Measurements from ENCODE around the gene ANKS1A.
"Not testable (repeated sequence)": the region's sequence is repeated elsewhere in the genome, so short reads cannot be mapped to it uniquely, and the experiment has no call there.

ANKS1A gene, protein sequence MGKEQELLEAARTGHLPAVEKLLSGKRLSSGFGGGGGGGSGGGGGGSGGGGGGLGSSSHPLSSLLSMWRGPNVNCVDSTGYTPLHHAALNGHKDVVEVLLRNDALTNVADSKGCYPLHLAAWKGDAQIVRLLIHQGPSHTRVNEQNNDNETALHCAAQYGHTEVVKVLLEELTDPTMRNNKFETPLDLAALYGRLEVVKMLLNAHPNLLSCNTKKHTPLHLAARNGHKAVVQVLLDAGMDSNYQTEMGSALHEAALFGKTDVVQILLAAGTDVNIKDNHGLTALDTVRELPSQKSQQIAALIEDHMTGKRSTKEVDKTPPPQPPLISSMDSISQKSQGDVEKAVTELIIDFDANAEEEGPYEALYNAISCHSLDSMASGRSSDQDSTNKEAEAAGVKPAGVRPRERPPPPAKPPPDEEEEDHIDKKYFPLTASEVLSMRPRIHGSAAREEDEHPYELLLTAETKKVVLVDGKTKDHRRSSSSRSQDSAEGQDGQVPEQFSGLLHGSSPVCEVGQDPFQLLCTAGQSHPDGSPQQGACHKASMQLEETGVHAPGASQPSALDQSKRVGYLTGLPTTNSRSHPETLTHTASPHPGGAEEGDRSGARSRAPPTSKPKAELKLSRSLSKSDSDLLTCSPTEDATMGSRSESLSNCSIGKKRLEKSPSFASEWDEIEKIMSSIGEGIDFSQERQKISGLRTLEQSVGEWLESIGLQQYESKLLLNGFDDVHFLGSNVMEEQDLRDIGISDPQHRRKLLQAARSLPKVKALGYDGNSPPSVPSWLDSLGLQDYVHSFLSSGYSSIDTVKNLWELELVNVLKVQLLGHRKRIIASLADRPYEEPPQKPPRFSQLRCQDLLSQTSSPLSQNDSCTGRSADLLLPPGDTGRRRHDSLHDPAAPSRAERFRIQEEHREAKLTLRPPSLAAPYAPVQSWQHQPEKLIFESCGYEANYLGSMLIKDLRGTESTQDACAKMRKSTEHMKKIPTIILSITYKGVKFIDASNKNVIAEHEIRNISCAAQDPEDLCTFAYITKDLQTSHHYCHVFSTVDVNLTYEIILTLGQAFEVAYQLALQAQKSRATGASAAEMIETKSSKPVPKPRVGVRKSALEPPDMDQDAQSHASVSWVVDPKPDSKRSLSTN

DNA sequence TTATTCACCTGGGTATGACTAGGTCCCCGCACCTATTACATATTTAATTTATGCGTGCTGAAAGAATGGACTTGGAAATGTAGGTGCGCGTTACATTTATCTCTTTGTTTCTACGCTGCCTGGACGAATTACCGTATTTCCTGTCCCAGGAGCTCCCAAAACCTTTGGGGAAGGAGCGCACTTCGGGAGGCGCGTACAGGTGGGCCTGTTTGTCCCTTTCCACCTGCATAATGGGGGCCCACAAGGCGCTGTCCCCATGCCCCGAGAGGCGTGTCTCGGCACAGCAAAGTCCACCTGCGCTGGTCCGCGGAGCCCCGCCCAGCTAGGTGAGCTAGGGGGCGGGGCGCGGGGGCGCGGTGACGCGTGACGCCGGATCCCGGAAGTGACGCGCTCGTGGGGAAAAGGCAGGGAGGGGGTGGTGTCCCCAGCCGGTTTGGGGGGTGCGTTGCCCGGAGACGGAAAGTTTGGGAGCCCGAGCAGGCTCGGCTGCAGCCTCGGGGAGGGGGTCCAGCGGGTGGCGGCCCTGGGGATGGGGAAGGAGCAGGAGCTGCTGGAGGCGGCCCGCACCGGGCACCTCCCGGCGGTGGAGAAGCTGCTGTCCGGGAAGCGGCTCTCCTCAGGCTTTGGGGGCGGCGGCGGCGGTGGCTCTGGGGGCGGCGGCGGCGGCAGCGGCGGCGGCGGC is at the start of gene ANKS1A:
ANKS1A (plus strand) TSS at position 382 of the 682 bp plus-strand sequence; CDS start at position 530, 148 bp downstream.
- H3K27me3 Mint-ChIP-seq = no peaks in the 10 kb centered on the region
- no peaks in the 10 kb centered on the region for H3K9me3 Mint-ChIP-seq
- peaks cover 45% of the 10 kb centered on the region for H3K4me1 Mint-ChIP-seq (ENCODE audit: low read depth)
- H3K4me3 Mint-ChIP-seq = peak within 1 kb of the TSS; percentile 100
- H3K36me3 Mint-ChIP-seq (ENCODE audit: low read depth) = peaks cover 19% of the 10 kb centered on the region
- H3K27ac Mint-ChIP-seq = peak within 1 kb of the TSS; percentile 99

DNA sequence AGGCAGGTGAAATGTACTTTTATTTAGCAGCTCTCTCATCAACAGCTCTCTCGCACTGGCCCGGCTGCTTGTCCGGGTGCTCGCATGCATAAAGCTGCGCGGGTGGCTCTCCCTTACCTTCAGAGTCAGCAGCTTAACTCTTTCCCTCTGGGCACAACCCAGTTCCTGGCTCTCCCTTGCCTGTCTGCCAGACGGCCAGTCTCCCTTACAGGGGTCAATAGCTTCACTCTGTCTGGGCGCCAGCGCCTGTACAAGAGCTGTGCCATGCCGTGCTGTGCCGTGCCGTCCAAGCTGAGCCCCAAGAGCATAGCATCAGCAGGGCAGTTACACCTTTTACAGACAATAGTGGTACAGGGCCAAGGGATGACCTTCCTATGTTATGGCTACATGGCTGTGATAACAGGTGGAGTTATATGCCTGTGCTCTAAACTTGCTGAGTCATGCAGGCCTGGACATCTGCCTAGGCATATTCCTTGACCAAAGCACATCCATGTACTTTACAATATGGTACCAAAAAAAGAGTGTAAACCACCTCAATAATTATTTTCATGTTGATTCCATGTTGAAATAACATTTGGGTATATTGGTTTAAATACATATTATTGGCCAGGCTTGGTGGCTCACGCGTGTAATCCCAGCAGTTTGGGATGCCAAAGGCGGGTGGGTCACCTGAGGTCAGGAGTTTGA is 49.2 kb upstream of the ANKS1A start:
- no peaks in the 10 kb centered on the region for H3K27me3 Mint-ChIP-seq
- H3K36me3 Mint-ChIP-seq (ENCODE audit: low read depth) = peaks cover 35% of the 10 kb centered on the region
- no peaks in the 10 kb centered on the region for H3K9me3 Mint-ChIP-seq
- H3K27ac Mint-ChIP-seq = peak overlapping the region; percentile 19
- H3K4me1 Mint-ChIP-seq (ENCODE audit: low read depth) = no peaks in the 10 kb centered on the region
- no peak overlapping the region for H3K4me3 Mint-ChIP-seq

DNA sequence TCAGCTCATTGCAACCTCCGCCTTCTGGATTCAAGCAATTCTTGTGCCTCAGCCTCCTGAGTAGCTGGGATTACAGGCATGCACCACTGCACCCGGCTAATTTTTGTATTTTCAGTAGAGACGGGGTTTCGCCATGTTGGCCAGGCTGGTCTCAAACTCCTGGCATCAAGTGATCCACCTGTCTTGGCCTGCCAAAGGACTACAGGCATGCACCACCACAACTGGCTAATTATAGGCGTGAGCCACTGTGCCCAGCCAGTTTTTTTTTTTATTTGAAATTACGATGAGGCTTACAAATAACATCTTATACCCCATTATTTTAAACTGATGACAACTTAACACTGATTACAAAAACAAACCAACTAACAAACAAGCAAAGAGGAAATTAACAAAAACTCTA is 40.0 kb upstream of the ANKS1A start:
- H3K4me3 Mint-ChIP-seq; H3K27ac Mint-ChIP-seq; H3K4me1 Mint-ChIP-seq (ENCODE audit: low read depth); H3K9me3 Mint-ChIP-seq; H3K27me3 Mint-ChIP-seq: not testable (repeated sequence)
- H3K36me3 Mint-ChIP-seq (ENCODE audit: low read depth) = peaks cover 39% of the 10 kb centered on the region

DNA sequence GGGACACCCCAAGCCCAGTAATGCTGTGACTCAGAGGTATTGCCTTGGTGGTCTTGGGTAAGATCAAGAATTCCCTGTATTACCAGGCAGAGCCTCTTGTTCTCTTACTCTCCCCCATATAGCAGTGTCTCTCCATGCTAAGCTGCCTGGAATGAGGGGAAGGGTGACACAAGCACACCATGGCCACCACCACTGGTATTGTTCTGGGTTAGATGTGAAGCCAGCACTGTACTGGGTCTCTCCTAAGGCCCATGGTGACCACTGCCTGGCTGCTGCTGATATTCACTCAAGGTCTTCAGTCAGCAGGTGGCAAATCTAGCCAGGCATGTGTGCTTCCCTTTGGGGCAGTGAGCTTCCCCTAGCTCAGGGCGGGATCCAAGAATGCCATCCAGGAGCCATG is 37.7 kb upstream of the ANKS1A start:
- Mint-ChIP-seq H3K36me3 (ENCODE audit: low read depth) (peaks cover 47% of the 10 kb centered on the region), H3K4me3 (no peak overlapping the region), H3K27me3 (no peaks in the 10 kb centered on the region), H3K27ac (no peak overlapping the region), H3K9me3 (no peaks in the 10 kb centered on the region), H3K4me1 (ENCODE audit: low read depth) (no peaks in the 10 kb centered on the region)

DNA sequence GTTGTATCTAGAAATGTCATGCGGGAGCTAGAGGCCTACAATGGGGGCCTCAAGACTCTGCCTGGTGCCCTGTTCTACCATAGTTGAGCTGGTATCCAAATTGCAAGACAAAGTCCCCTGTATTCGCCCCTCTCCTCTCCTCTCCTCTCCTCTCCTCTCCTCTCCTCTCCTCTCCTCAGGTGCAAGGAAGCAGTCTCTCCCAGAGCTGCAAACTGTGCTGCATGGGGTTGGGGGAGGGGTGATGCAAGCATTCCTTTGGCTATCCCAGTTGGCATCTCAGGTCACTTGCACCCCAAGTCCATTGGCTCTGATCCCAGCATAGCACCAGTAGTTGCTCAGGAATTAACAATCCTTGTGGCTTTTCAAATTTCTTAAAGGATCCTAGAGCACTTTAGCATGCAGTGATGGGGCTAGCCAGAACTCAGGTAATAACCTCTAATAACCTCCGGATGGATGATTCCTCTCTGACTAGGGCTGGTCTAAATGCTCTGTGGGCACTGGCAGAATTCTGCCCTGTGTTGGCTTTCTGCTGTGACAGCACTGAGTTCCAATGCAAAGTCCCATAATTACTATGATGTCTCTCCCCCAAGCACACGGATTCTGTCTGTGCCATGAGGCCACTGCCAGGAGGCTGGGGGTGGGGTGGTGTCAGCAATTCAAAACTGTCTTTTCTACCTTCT is 36.5 kb upstream of the ANKS1A start:
- H3K9me3 Mint-ChIP-seq = no peaks in the 10 kb centered on the region
- H3K27me3 Mint-ChIP-seq = no peaks in the 10 kb centered on the region
- H3K36me3 Mint-ChIP-seq (ENCODE audit: low read depth) = peaks cover 54% of the 10 kb centered on the region
- no peak overlapping the region for H3K27ac Mint-ChIP-seq
- no peaks in the 10 kb centered on the region for H3K4me1 Mint-ChIP-seq (ENCODE audit: low read depth)
- no peak overlapping the region for H3K4me3 Mint-ChIP-seq

DNA sequence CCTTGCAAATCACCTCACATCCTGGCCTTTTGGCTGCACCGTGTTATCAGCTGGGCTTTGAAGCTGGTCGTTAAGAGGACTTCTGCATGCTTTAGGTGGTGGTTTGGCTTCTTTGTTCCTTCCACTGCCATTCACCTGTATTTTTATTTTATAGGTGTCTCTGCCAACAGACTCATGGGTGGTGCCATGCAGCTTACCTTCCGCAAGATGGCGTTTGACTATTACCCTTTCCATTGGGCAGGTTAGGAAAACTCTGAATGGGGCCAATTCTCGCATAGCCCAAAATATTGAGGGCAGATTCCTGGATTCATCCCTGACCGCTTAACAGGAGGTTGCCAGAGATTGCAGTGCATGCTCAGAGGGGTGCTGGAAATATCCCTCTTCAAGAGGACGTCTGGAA is 33.6 kb upstream of the ANKS1A start:
- Mint-ChIP-seq H3K4me1 (ENCODE audit: low read depth) (no peaks in the 10 kb centered on the region), H3K27ac (no peak overlapping the region), H3K4me3 (no peak overlapping the region), H3K9me3 (no peaks in the 10 kb centered on the region), H3K27me3 (no peaks in the 10 kb centered on the region), H3K36me3 (ENCODE audit: low read depth) (peaks cover 69% of the 10 kb centered on the region)

DNA sequence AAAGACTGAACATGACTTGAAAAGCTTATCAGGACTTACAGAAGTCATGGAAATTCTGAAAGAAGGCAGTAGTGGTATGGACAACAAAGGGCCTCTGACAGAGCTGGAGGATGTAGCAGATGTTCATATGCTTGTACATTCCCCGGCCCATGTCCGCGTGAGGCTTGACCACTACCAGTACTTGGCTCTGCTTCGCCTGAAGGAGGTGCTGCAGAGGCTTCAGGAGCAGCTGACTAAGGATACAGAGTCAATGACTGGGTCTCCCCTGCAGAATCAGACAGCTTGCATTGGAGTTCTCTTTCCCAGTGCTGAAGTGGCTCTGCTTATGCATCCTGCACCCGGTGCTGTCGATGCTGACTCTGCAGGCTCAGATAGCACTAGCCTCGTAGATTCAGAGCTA is 30.4 kb upstream of the ANKS1A start:
- no peaks in the 10 kb centered on the region for H3K9me3 Mint-ChIP-seq
- peaks cover 56% of the 10 kb centered on the region for H3K36me3 Mint-ChIP-seq (ENCODE audit: low read depth)
- H3K27me3 Mint-ChIP-seq = no peaks in the 10 kb centered on the region
- no peaks in the 10 kb centered on the region for H3K4me1 Mint-ChIP-seq (ENCODE audit: low read depth)
- no peak overlapping the region for H3K27ac Mint-ChIP-seq
- no peak overlapping the region for H3K4me3 Mint-ChIP-seq

DNA sequence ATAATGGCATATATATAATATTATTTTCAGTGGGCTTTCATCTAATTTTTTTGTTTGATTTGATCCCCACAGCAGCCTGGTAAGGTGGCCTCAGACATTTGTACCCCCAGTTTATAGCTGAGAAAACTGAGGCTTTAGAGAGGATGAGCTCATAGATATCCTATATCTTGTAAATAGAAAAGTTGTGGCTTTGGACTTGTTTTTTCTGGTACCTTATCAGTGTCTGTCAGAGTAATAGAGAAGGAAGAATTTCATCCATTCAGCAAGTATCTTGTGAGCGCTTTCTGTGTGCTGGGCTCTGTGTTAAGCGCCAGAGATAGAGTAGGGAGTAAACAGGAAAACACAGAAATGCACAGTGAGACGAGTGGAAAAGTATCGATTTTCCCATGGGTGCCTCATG is 29.1 kb upstream of the ANKS1A start:
- Mint-ChIP-seq H3K27ac (no peak overlapping the region), H3K27me3 (no peaks in the 10 kb centered on the region), H3K9me3 (no peaks in the 10 kb centered on the region), H3K4me3 (no peak overlapping the region), H3K36me3 (ENCODE audit: low read depth) (peaks cover 57% of the 10 kb centered on the region), H3K4me1 (ENCODE audit: low read depth) (no peaks in the 10 kb centered on the region)

DNA sequence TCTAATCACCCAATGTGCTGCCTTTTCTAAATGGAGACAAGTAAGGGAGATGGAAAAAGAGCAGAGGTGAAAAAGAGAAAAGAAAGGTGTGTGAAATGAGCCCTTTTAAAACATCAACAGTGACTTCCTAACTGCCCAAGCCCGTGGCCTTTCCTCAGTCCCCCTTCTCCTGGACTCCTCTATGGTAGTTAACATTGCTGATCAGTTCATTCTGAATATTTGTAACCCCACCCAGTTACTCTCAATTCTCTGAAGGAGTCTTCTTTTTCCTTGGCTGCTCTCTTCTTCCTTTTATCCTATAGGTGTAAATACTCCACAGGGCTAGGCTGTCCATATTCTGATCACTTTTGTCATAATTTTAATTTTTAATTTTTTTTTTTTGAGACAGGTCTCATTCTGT is 28.3 kb upstream of the ANKS1A start:
- H3K4me3 Mint-ChIP-seq = no peak overlapping the region
- no peaks in the 10 kb centered on the region for H3K9me3 Mint-ChIP-seq
- no peak overlapping the region for H3K27ac Mint-ChIP-seq
- H3K4me1 Mint-ChIP-seq (ENCODE audit: low read depth) = no peaks in the 10 kb centered on the region
- H3K36me3 Mint-ChIP-seq (ENCODE audit: low read depth) = peaks cover 52% of the 10 kb centered on the region
- no peaks in the 10 kb centered on the region for H3K27me3 Mint-ChIP-seq

DNA sequence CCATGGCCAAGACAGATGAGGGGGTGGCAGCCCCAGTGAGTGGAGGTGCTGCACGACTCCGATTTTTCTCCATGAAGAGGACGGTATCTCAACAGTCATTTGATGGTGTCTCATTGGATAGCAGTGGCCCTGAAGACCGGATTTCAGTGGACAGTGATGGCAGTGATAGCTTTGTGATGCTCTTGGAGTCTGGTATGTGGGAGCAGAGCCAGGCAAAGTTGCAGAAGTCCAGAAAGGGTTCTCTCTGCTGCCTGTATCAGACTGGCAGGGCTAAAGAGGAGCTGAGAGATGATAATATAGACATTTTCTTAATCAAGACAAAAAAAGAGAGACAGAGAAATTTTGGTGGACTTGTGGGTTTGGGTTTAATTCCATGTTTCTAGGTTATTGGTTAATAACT is 25.0 kb upstream of the ANKS1A start:
- no peaks in the 10 kb centered on the region for H3K4me1 Mint-ChIP-seq (ENCODE audit: low read depth)
- no peaks in the 10 kb centered on the region for H3K27me3 Mint-ChIP-seq
- no peak overlapping the region for H3K4me3 Mint-ChIP-seq
- H3K36me3 Mint-ChIP-seq (ENCODE audit: low read depth) = peaks cover 38% of the 10 kb centered on the region
- H3K27ac Mint-ChIP-seq = no peak overlapping the region
- no peaks in the 10 kb centered on the region for H3K9me3 Mint-ChIP-seq

DNA sequence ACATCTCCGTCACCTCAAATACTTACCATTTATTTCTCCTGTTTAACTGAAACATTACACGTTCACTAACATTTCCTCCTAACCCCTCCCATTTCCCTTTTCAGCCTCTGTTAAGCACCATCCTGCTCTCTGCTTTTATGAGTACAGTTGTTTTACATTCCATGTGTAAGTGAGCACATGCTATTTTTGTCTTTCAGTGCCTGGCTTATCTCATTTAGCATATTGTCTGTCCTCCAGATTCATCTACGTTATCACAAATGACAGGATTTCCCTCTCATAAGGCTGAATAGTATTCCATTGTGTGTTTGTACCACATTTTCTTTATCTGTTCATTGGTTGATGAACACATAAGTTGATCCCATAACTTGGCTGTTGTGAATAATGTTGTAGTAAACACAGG is 23.9 kb upstream of the ANKS1A start:
- no peaks in the 10 kb centered on the region for H3K9me3 Mint-ChIP-seq
- H3K27ac Mint-ChIP-seq = no peak overlapping the region
- peaks cover 34% of the 10 kb centered on the region for H3K36me3 Mint-ChIP-seq (ENCODE audit: low read depth)
- H3K27me3 Mint-ChIP-seq = no peaks in the 10 kb centered on the region
- no peak overlapping the region for H3K4me3 Mint-ChIP-seq
- no peaks in the 10 kb centered on the region for H3K4me1 Mint-ChIP-seq (ENCODE audit: low read depth)

DNA sequence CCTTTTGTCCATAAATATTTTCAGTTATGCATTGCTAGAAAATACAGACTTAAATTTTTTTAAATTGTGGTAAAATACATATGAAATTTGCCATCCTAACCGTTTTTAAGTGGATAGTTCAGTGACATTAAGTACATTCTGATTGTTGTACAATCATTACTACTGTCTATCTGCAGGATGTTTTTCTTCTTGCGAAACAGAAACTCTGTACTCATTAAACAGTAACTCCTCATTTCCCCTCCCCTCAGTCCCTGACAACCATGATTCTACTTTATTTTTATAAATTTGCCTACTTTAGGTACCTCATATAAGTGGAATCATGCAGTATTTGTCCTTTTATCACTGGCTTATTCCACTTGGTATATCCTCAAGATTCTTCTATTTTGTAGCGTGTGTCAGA is 22.5 kb upstream of the ANKS1A start:
- no peak overlapping the region for H3K27ac Mint-ChIP-seq
- no peaks in the 10 kb centered on the region for H3K27me3 Mint-ChIP-seq
- no peak overlapping the region for H3K4me3 Mint-ChIP-seq
- H3K9me3 Mint-ChIP-seq = no peaks in the 10 kb centered on the region
- no peaks in the 10 kb centered on the region for H3K4me1 Mint-ChIP-seq (ENCODE audit: low read depth)
- peaks cover 42% of the 10 kb centered on the region for H3K36me3 Mint-ChIP-seq (ENCODE audit: low read depth)

DNA sequence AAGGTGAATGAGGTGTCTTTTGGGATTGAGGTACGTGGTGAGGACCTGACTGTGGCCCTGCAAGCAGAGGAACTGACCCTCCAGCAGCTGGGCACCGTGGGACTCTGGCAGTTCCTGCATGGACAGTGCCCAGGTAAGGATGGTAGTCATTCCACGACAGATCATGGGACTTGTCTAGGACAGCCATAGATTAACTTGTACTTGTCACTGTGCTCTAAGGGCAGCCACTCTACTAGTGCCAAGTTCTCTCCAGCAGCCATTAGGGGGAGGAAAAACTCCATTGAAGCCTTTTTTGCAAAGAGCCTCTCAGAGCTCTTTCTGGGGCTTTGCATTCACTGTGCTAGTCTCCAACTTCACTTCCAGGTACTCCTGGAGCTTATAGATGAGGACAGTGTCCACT is 21.6 kb upstream of the ANKS1A start:
- Mint-ChIP-seq H3K27ac (no peak overlapping the region), H3K4me1 (ENCODE audit: low read depth) (no peaks in the 10 kb centered on the region), H3K9me3 (no peaks in the 10 kb centered on the region), H3K27me3 (no peaks in the 10 kb centered on the region), H3K36me3 (ENCODE audit: low read depth) (peaks cover 48% of the 10 kb centered on the region), H3K4me3 (no peak overlapping the region)

DNA sequence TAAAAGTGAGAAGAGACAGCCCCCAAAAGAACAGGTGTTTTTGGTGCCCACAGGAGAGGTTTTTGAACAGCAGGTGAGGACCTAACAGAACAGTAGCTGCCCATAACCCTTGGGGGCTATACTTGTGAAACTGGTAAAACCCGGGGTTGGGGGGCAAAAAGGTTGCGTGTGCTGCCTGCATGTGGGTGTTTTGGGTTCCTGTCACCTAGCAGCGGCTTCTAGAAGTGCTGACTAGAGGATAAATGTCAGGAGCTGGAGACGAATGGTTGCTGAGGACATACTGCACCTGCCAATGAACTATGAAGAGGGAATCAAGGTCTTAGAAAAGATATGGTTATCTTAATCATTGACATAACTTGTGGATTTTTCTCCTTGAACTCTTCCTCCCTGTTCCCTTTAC is 17.2 kb upstream of the ANKS1A start:
- Mint-ChIP-seq H3K27me3 (no peaks in the 10 kb centered on the region), H3K4me3 (no peak overlapping the region), H3K27ac (no peak overlapping the region), H3K36me3 (ENCODE audit: low read depth) (peaks cover 57% of the 10 kb centered on the region), H3K9me3 (no peaks in the 10 kb centered on the region), H3K4me1 (ENCODE audit: low read depth) (no peaks in the 10 kb centered on the region)

Data from stimulated activated naive CD8-positive, alpha-beta T cell treated with anti-CD3 and anti-CD28 coated beads, Interleukin-15, Interleukin-2, amounts not matched to agents 100 ng/mL and 50 ng/mL, for 24 hours (primary cell).